HG03175 (cell line): ENCODE measurements around the gene OR51A2.
"Not testable (repeated sequence)": the region's sequence is repeated elsewhere in the genome, so short reads cannot be mapped to it uniquely, and the experiment has no call there.

ENCODE experiments used
- ATAC-seq: cut with Tn5 transposase; IDR thresholded peaks from one replicate; pipeline ENCODE4 v1.9.1; 2021; ENCODE audit warnings: mild to moderate bottlenecking, moderate library complexity; ENCODE audit not compliant: unreplicated experiment

The OR51A2 gene

GRCh38 chr11:4955613-4956012 lies at the start of gene OR51A2:
TSS of gene OR51A2 (minus strand) at chr11:4955713. CDS start at chr11:4955713, 0 bp downstream.
- not testable (repeated sequence) for ATAC-seq

GRCh38 chr11:5004424-5005274 lies 49.1 kb upstream of the OR51A2 start:
- ATAC-seq, result no peak

GRCh38 chr11:4994551-4994950 lies 39.0 kb upstream of the OR51A2 start, which contains the start of gene OR51L1:
TSS of gene OR51L1 (plus strand) at chr11:4994851. CDS start at chr11:4998983, 4,132 bp downstream.
- ATAC-seq, result no peak

- no peak for ATAC-seq
Observed at GRCh38 chr11:4991060-4991459, 35.5 kb upstream of the OR51A2 start.

GRCh38 chr11:4983841-4984240 lies 28.3 kb upstream of the OR51A2 start:
- no peak for ATAC-seq

- no peak for ATAC-seq
Observed at GRCh38 chr11:4982678-4983077, 27.2 kb upstream of the OR51A2 start.

GRCh38 chr11:4979036-4979435 lies 23.5 kb upstream of the OR51A2 start:
- ATAC-seq, result no peak

GRCh38 chr11:4975436-4975835 lies 19.9 kb upstream of the OR51A2 start:
- ATAC-seq, result no peak

- ATAC-seq, result no peak
Observed at GRCh38 chr11:4962816-4963215, 7.3 kb upstream of the OR51A2 start.

- no peak for ATAC-seq
Observed at GRCh38 chr11:4960877-4961276, 5.4 kb upstream of the OR51A2 start.

- no peak for ATAC-seq
Observed at GRCh38 chr11:4957396-4957795, 1.9 kb upstream of the OR51A2 start.

GRCh38 chr11:4947505-4947904 lies 8.0 kb downstream of the OR51A2 start, which contains the start of gene OR51A4:
TSS of gene OR51A4 (minus strand) at chr11:4947605. CDS start at chr11:4947100, 505 bp downstream.
- no peak for ATAC-seq

- ATAC-seq, result no peak
Observed at GRCh38 chr11:4936745-4937144, 18.8 kb downstream of the OR51A2 start.

GRCh38 chr11:4932751-4933150 lies 22.8 kb downstream of the OR51A2 start:
- no peak for ATAC-seq

- no peak for ATAC-seq
Observed at GRCh38 chr11:4926608-4927007, 28.9 kb downstream of the OR51A2 start.

- ATAC-seq, result no peak
Observed at GRCh38 chr11:4924239-4924638, 31.3 kb downstream of the OR51A2 start, which contains the start of gene OR51G1. TSS of gene OR51G1 (minus strand) at chr11:4924339. CDS start at chr11:4924339, 0 bp downstream.

- no peak for ATAC-seq
Observed at GRCh38 chr11:4922304-4922703, 33.2 kb downstream of the OR51A2 start.

- no peak for ATAC-seq
Observed at GRCh38 chr11:4921796-4922195, 33.7 kb downstream of the OR51A2 start.

GRCh38 chr11:4919250-4919649 lies 36.3 kb downstream of the OR51A2 start, which contains the start of gene OR51G2:
TSS of gene OR51G2 (minus strand) at chr11:4919350. CDS start at chr11:4915663, 3,687 bp downstream.
- no peak for ATAC-seq

- no peak for ATAC-seq
Observed at GRCh38 chr11:4916581-4916980, 38.9 kb downstream of the OR51A2 start.
